Stimulated activated CD8-positive, alpha-beta memory T cell treated with anti-CD3 and anti-CD28 coated beads, Interleukin-7, amount 100 ng/mL, for 4 hours (primary cell): ENCODE data around the gene HAND2.

Source experiments
- DNase-seq, 2 donors: peaks; one replicate each; pipeline ENCODE4 v3.0.0-alpha.2; 2020; ENCODE audit warnings: low read depth in 2 of 2

HAND2 gene

GRCh38 chr4:173520921-173521466, 9.0 kb downstream of the HAND2 start:
- no peak for DNase-seq

GRCh38 chr4:173519111-173520101, 10.6 kb downstream of the HAND2 start:
- no peak for DNase-seq

- DNase-seq = no peak
These were observed 11.5 kb downstream of the HAND2 start for GRCh38 chr4:173518425-173519102.

- no peak for DNase-seq
These were observed 12.1 kb downstream of the HAND2 start for GRCh38 chr4:173517781-173518424.

GRCh38 chr4:173516621-173517524, 13.2 kb downstream of the HAND2 start:
- no peak for DNase-seq

- DNase-seq = no peak
These were observed 14.6 kb downstream of the HAND2 start for GRCh38 chr4:173515458-173515857.

GRCh38 chr4:173514641-173515217, 15.3 kb downstream of the HAND2 start:
- DNase-seq = no peak

- no peak for DNase-seq
These were observed 16.4 kb downstream of the HAND2 start for GRCh38 chr4:173513651-173514050.

- DNase-seq = no peak
These were observed 18.2 kb downstream of the HAND2 start for GRCh38 chr4:173511787-173512361.

GRCh38 chr4:173509036-173510001, 20.7 kb downstream of the HAND2 start:
- no peak for DNase-seq

- DNase-seq = no peak
These were observed 21.5 kb downstream of the HAND2 start for GRCh38 chr4:173508386-173509035.

- DNase-seq = no peak
These were observed 22.3 kb downstream of the HAND2 start for GRCh38 chr4:173507471-173508385.

- DNase-seq = no peak
These were observed 23.3 kb downstream of the HAND2 start for GRCh38 chr4:173506597-173507211.

- DNase-seq = no peak
These were observed 24.0 kb downstream of the HAND2 start for GRCh38 chr4:173505924-173506518.

GRCh38 chr4:173504181-173504503, 25.9 kb downstream of the HAND2 start:
- DNase-seq = no peak

- DNase-seq = no peak
These were observed 26.5 kb downstream of the HAND2 start for GRCh38 chr4:173503330-173504180.
